ENCODE measurements around the gene GOLGA8J.
"Not testable (repeated sequence)": the region's sequence is repeated elsewhere in the genome, so short reads cannot be mapped to it uniquely, and the experiment has no call there.

GOLGA8J gene

GRCh38 chr15:30097827-30098226 lies 15.1 kb downstream of the GOLGA8J start:
- peak; percentile 55 to 79 for ATAC-seq

- not testable (repeated sequence) for ATAC-seq
Measured at GRCh38 chr15:30102890-30103289, 20.1 kb downstream of the GOLGA8J start.

- not testable (repeated sequence) for ATAC-seq
Measured at GRCh38 chr15:30103941-30104507, 21.3 kb downstream of the GOLGA8J start.

GRCh38 chr15:30110591-30110990 lies 27.8 kb downstream of the GOLGA8J start:
- peak in 1 of 2 donors; percentile 24 for ATAC-seq

- ATAC-seq, result not testable (repeated sequence)
Measured at GRCh38 chr15:30130066-30130465, 47.3 kb downstream of the GOLGA8J start.

- ATAC-seq, result not testable (repeated sequence)
Measured at GRCh38 chr15:30134751-30135150, 52.0 kb downstream of the GOLGA8J start, which contains the start of gene GOLGA8T. Gene GOLGA8T (plus strand): TSS chr15:30135051. CDS start chr15:30135149, 98 bp downstream.

All from activated CD4-positive, CD25-positive, alpha-beta regulatory T cell treated with anti-CD3 and anti-CD28 coated beads, Interleukin-2, amount 50 U/mL, for 24 hours (primary cell).